Hippocampal formation (tissue), 2 donors: Measurements from ENCODE around the gene TAF12.
"Not testable (repeated sequence)": the region's sequence is repeated elsewhere in the genome, so short reads cannot be mapped to it uniquely, and the experiment has no call there.

Source experiments
- DNase-seq, 2 donors: peaks; one replicate each; lab custom pipeline; 2025; lab: John Stamatoyannopoulos, UW

TAF12 gene, protein sequence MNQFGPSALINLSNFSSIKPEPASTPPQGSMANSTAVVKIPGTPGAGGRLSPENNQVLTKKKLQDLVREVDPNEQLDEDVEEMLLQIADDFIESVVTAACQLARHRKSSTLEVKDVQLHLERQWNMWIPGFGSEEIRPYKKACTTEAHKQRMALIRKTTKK

DNA sequence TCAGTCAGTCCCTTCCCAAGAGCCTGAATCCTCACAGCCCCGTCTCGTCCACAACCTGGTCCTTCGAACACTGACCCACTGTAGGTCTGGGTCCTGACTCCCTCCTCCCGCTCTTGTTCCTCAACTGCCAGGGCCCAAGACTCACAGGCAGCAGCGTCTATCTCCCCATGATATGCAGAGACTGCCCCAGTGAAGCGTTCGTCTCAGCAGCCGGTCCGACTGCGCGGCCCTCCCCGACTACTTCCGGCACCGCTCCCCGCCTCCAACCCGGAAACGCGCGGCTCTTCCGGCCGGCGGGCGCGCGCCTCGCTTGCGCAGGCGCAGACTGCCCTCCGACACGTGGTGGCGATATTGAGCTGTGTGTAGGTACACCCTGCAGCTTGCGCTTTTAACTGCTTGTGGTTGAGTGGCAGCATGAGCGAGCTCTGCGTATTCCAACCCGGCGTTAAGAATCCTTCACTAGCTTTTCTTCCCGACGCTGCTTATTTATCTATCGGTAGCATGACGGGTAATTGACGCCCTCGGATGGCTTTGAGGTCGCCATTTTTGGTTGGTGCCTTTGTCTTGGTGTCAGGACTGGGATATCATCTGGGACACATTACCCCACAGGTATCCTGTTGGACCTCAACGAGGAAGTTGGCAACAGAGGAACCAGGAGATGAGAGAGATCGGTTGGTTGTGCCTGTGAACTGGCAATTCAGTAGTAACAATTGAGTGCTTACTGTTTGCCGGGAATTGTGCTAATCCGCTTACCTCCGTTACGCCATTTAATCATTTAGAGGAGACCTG is at the start of gene TAF12:
TSS of gene TAF12 (minus strand) at position 221 of the 789 bp plus-strand sequence. CDS start 20,986 bp downstream, outside the sequence.
- DNase-seq, result peak; percentile 87 to 92

DNA sequence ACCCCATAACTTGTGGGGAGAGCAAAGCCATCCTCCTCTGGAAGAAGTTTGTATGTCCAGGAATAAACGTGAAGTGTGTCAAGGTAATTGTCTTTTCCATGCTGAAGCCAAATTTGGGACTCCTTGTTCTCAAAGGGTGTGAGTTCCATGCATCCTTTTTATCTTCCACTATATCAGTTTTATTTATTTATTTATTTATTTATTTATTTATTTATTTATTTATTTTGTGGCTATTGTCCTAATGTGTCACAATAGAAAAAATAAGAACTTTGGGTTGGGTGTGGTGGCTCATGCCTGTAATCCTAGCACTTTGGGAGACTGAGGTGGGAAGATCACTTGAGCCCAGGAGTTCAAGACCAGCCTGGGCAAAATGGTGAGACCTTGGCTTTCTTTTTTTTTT is 48.8 kb upstream of the TAF12 start:
- not testable (repeated sequence) for DNase-seq

DNA sequence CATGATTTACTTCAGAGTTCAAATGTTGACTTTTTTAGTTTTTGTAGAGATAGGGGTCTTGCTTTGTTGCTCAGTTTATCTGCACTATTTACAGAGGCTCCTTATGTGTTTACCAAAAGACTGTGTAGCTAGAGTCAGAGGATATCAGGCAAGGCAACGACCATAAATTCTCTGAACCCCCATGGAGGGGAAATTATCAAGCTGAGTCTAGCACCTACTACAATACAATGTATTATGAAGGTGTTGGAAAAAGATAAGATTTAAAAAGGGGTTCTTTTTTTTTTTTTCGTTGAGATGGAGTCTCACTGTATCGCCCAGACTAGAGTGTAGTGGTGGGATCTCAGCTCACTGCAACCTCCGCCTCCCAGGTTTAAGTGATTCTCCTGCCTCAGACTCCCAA is 42.1 kb upstream of the TAF12 start:
- no peak for DNase-seq

DNA sequence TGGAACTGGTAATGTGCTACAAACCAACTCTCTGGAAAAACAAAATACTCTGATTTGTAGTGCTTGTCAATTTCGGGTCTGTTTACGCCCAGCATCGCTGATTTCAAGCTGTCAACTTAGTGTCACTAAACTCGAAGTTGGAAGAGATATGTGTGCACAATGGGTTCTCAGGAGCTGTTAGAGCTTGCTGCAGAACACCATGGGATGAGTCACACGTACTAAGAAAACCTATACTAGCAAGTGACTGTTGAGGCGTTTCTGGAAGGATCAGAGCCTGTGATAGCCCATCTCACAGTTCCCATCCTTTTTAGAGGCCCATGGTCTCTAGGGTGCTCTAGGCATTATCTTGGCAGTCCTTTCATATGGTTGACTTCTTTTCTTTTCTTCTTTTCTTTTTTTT is 40.0 kb upstream of the TAF12 start:
- no peak for DNase-seq

DNA sequence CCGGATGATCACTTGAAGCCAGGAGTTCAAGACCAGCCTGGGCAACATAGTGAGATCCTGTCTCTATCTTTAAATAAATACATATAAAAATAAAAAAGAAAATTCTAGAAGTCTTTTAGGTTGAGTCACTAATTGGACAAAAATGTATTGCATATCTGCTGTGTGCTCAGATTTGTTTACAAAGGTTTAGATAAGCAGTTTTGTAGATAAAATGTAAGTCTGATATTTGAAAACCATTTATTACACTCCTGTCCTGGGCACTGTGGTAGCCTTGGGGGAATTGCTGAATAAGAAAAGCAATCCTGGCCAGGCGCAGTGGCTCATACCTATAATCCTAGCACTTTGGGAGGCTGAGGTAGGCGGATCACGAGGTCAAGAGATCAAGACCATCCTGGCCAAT is 37.3 kb upstream of the TAF12 start:
- DNase-seq, result no peak

DNA sequence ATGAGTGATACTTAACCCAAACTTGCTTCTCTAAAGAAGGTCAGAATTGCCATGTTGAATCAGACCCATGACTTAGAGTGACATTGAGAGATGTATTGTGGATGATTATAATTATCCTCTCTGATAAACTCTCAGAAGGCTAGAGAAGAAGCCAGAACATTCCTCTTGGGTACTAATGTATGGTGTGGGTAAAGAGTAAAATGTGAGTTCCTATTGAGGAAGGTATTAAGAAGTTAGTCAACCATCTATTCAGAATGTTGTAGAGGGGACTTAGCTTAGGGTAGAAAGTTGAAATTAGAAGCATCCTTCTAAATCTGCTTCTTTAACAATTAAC is 33.0 kb upstream of the TAF12 start:
- no peak for DNase-seq

DNA sequence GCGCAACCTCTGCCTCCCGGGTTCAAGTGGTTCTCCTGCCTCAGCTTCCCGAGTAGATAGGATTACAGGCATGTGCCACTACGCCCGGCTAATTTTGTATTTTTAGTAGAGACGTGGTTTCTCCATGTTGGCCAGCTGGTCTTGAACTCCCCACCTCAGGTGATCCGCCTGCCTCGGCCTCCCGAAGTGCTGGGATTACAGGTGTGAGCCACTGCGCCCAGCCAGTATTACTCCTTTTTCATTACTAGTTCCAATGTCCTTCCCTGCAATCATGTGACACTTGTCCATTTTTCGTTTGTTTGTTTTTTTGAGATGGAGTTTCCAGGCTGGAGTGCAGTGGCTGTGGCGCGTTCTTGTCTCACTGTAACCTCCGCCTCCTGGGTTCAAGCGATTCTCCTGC is 30.1 kb upstream of the TAF12 start:
- DNase-seq, result not testable (repeated sequence)

DNA sequence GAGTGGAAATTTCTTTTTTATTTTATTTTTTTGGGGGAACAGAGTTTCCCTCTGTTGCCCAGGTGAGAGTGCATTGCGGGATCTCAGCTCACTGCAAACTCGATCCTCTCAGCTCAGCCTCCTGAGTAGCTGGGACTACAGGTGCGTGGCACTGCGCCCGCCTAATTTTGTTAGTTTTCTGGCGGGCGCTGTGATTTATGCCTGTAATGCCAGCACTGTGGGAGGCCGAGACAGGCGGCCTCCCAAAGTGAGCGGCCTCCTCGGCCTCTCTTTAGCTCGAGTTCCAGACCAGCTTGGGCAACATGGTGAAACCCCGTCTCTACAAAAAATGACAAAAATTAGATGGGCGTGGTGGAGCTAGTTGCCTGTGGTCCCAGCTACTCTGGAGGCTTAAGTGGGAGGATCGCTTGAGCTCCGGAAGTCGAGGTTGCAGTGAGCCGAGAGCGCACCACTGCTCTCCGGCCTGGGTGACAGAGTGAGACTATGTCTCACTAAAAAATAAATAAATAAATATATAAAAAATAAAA is 28.4 kb upstream of the TAF12 start:
- no peak for DNase-seq

DNA sequence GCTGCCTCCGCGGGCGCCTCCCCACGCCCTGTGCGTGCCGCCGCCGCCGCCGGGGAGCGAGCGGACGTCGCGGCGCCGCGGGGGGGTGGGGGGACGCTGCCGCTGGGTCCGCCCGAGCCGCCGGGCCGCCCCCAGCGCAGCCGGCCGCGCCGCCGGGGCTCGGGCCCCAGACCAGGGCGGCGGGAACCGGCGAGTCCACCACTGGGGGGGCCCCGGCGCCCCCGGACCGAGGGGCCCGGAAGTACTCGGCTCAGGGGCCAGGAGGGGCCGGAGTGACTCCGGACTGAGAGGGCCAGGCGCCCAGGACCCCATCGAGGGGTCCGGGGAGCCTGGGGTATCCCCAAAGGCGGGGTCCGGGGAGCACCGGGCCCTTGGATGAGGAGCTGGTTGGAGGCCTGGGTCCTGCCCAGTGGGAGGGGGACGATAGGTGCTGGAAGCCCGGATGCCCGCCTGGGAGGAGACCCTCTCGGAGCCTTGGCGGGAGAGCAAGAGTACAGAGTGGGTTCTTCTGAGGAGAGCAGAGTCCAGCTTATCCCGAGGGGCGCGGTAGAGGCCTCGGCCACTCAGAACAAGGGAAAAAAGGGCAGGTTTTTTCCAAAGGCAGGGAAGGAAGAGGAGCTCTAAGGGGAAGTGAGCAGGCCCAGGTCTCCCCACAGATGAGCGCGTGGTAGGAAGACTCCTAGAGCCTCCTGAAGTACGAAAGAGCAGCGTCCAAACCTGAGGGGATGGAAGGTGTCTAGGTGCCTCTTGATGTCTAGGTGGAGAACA is 26.3 kb upstream of the TAF12 start:
- peak in 1 of 2 donors; percentile 27 for DNase-seq

DNA sequence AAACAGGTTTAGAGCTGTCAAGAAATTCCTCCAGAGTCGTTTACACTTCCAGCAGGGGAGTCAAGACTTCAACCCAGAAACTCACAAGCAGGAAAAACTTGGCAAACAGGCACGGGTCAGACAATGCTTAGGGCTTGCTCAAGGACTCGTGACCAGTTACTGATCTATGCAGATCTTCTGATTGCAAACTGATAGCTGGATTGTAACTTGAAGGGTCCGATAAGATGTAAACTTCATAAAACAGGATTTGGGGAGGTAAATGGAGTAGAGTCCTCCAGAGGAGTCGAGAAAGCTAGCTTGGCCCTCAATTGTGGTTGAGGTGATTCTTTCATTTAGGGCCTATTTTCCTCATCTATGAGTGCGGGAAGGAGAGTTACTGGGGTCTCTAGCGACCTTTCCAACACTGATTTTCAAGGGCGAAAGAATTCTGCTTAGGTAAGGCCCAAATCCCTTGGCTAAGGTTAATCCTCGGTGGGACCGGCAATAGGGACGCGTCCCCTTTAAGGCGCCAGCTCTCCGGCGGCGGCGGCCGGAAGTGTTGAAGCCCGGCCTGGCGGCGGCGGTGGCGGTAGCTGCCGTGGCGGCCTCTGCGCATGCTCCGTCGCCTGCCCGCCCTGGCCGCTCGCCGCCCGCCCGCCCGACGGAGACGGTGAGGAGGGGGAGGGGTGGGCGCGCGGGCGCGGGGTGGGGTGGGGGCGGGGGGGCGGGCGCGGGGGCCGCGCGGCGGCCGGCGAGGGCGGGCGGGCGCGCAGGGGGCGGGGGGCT is 25.5 kb upstream of the TAF12 start, which contains the start of gene GMEB1:
TSS of gene GMEB1 (plus strand) at position 594 of the 765 bp plus-strand sequence. CDS start 14,829 bp downstream, outside the sequence.
- peak; percentile 75 to 82 for DNase-seq

DNA sequence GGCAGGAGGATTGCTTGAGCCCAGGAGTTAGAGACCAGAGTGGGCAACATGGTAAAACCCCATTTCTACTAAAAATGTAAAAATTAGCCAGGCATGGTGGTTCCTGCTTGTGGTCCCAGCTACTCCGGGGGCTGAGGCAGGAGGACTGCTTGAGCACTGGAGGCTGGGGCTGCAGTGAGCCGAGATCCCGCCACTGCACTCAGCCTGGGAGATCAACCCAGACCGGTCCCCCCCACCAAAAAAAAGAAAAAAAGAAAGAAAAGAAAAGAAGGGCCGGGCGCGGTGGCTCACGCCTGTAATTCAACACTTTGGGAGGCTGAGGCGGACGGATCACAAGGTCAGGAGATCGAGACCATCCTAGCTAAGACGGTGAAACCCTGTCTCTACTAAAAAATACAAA is 23.9 kb upstream of the TAF12 start:
- DNase-seq, result no peak

DNA sequence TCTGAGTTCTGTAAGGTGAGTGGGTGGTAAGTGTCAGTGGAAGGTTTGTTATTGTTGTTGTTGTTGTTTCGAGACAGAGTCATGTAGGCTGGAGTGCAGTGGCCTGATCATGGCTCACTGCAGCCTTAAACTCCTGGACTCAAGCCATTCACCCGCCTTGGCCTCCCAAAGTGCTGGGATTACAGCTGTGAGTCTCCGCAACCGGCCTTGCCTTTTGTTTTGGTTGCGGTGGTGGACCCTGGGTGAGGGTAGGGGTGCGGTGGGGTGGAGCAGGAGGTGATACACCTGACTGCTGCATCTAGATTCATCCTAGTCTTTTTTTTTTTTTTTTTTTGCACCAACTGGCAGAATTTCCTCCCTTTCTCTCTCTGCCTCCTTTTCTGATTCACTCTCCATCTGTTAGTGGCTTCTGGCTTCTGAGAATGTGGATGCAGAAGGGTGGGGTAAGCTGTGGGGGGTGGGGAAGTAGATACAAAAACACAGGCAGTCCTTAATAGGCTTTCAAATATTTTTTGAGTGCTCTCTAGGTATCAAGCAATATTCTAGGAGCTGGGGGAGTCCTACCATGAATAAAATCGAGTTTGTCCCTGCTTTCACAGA is 21.1 kb upstream of the TAF12 start:
- peak in 1 of 2 donors; percentile 16 for DNase-seq

DNA sequence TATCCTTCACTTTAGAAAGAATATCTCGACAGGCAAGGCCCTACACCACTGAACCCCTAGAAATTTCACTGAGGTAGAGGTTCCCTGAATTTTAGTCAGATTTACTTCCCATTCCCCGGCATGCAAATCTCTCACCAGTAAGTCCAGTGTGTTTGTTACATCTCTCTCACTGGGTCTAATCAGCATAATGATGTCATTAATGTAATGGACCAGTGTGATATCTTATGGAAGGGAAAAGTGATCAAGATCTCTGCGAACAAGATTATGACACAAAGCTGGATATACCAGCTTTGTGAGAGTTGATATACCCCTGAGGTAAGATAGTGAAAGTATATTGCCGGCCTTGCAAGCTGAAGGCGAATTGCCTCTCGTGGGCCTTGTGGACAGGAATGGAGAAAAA is 13.5 kb upstream of the TAF12 start:
- DNase-seq, result no peak

DNA sequence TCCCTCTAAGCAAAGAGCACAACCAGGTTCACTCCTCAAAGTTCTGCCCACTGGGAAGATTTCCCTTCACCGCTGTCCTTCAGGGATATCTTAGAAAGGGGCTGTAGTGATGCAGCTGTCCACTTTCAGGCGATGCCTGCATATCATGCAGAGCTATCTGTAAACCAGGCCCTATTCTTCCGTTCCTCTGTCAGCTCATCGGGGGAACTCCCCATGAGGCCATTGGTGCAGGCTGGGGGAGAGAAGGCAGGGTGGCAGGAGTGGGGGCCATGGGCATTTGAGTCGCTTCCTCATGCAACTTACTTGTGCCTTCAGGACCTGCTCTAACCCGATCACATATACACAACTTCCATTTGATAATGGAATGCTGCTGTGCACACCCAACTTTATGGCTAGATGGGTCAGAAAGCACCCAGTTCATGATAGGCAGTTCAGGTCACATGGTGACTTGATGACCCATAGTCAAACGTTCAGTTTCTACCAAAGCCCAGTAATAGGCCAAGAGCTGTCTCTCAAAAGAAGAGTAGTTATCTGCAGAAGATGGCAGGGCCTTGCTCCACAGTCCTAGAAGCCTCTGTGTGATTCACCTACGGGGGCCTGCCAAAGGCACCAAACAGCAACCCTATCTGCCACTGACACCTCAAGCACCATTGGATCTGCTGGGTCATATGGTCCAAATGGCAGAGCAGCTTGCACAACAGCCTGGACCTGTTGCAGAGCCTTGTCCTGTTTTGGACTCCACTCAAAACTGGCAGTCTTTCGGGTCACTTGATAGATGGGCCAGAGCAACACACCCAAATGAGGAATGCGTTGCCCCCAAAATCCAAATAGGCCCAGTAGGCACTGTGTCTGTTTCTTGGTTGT is 12.8 kb upstream of the TAF12 start:
- not testable (repeated sequence) for DNase-seq

DNA sequence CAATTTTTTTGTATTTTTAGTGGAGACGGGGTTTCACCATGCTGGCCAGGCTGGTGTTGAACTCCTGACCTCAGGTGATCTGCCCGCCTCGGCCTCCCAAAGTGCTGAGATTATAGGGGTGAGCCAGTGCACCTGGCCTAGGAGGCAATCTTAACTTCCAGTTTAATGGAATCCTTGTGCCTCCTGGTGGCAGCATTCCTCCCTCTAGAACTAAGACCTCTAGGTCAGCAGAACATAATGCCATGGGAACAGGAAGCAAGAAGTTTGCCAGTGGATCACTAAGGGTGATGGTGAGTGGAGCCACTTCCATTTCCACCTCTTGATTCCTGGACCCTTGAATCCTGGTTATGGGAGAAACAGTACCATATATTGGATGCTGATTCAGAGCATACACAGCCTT is 11.0 kb upstream of the TAF12 start:
- not testable (repeated sequence) for DNase-seq

DNA sequence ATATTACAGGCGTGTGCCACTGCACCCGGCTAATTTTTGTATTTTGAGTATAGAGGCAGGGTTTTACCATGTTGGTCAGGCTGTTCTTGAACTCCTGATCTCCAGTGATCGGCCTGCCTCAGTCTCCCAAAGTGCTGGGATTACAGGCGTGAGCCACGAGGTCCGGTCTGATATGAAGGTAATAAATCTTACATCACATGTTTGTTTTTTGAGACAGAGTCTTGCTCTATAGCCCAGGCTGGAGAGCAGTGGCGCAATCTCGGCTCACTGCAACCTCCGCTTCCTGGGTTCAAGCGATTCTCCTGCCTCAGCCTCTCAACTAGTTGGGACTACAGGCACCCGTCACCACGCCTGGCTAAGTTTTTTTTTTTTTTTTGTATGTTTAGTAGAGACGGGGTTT is 10.2 kb upstream of the TAF12 start:
- DNase-seq, result not testable (repeated sequence)

DNA sequence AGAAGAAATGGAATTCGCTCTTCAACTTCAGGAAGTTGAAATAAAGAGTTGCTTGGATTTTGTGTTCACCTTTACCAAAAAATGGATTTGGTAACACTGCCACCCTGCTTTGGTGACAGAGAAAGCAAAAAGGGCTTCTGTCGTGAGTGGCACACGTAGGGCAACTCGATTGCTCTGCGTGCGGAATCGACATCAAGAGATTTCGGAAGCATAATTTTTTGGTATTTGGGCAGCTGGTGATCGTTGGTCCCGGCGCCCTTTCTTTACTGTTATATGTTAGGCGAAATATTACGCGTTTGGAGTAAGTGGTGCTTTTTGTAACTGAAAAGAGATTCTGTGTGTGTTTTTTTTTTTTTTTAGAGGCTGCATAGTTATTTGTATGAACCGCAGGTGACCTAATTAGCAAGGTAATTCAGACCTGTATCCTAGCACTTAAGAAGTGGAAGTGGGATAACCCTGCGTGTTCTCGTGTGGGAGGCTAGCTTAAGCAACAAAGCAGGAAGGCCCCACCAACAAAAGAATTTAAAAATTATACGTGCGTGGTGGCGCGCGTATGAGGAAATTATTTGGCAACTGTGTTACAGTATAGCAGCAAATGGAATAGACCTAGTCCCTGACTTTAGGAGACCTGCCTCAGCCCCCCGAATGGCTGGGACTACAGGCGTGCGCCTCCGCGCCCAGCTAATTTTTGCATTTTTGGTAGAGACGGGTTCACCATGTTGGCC is 5.8 kb upstream of the TAF12 start, which contains the start of gene RNU11:
TSS of gene RNU11 (plus strand) at position 127 of the 725 bp plus-strand sequence.
- DNase-seq, result peak; percentile 62 to 96

DNA sequence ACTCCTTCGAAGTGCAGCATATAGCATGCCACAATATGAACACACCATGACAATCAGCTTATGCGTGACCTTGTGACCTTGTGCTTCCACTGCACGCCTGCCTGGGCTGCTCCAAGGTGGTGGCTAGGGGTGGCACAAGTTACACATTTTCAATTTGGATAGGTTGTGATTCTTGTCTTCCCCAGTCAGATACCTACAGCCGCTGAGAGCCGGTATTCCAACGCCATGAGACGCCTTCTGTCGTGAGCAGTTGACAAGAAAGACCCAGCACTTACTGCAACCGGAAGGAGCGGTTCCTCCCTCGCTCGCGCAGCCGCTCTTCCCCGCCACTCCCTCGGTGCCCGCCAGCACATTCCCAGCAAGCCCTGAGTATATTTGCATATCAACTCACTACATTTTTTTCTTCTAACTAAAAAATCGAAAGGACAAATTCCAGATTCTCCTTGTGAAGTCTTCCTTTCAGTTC is 5.2 kb upstream of the TAF12 start:
- peak; percentile 82 to 95 for DNase-seq

DNA sequence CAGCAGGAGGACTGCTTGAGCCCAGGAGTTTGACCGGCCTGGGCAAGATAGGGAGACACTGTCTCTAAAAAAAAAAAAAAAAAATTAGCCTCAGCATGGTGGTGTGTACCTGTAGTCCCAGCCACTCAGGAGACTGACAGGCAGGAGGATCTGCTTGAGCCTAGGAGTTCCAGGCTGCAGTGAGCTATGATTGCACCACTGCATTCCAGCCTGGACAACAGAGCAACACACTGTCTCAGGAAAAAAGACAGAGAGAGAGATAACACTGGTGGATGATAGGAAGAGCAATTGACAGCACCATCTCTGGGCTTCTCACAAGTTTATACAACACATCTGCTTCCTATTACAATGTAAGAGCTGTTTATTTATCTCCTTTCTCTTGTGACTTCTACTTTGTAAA is 3.2 kb upstream of the TAF12 start:
- DNase-seq, result no peak
